Left forelimb (tissue), 1 donor: ENCODE data around the gene UNC13C.

ENCODE experiments used
- DNase-seq: peaks from one replicate; pipeline ENCODE4 v3.0.0-alpha.2; 2018; ENCODE audit warnings: low spot score

UNC13C gene

GRCh38 chr15:54026258-54026657 lies 48.0 kb downstream of the UNC13C start:
- DNase-seq = no peak

GRCh38 chr15:54026891-54027290 lies 48.6 kb downstream of the UNC13C start:
- DNase-seq = no peak

GRCh38 chr15:54029081-54029480 lies 50.8 kb downstream of the UNC13C start:
- no peak for DNase-seq

- DNase-seq = no peak
These were observed 53.8 kb downstream of the UNC13C start for GRCh38 chr15:54032066-54032465.

GRCh38 chr15:54033356-54033860 lies 55.2 kb downstream of the UNC13C start:
- no peak for DNase-seq

- no peak for DNase-seq
These were observed 55.7 kb downstream of the UNC13C start for GRCh38 chr15:54033869-54034458.

GRCh38 chr15:54035616-54036015 lies 57.4 kb downstream of the UNC13C start:
- DNase-seq = no peak

GRCh38 chr15:54045397-54045796 lies 67.2 kb downstream of the UNC13C start:
- DNase-seq = no peak

- DNase-seq = no peak
These were observed 67.9 kb downstream of the UNC13C start for GRCh38 chr15:54046093-54046492.

GRCh38 chr15:54064365-54064764 lies 86.1 kb downstream of the UNC13C start:
- DNase-seq = no peak

GRCh38 chr15:54066403-54066802 lies 88.2 kb downstream of the UNC13C start:
- DNase-seq = no peak

- DNase-seq = no peak
These were observed 104.7 kb downstream of the UNC13C start for GRCh38 chr15:54082836-54083492.

- no peak for DNase-seq
These were observed 105.3 kb downstream of the UNC13C start for GRCh38 chr15:54083501-54083900.

- DNase-seq = no peak
These were observed 105.8 kb downstream of the UNC13C start for GRCh38 chr15:54083991-54084390.

- DNase-seq = no peak
These were observed 110.6 kb downstream of the UNC13C start for GRCh38 chr15:54088837-54089236.

GRCh38 chr15:54089776-54090175 lies 111.5 kb downstream of the UNC13C start:
- no peak for DNase-seq

GRCh38 chr15:54091651-54092050 lies 113.4 kb downstream of the UNC13C start:
- no peak for DNase-seq

GRCh38 chr15:54094661-54095060 lies 116.4 kb downstream of the UNC13C start:
- DNase-seq = no peak

- DNase-seq = no peak
These were observed 118.8 kb downstream of the UNC13C start for GRCh38 chr15:54097019-54097418.

- no peak for DNase-seq
These were observed 120.8 kb downstream of the UNC13C start for GRCh38 chr15:54099010-54099409.

GRCh38 chr15:54101664-54102270 lies 123.5 kb downstream of the UNC13C start:
- no peak for DNase-seq

- no peak for DNase-seq
These were observed 124.5 kb downstream of the UNC13C start for GRCh38 chr15:54102704-54103103.

GRCh38 chr15:54109014-54109413 lies 130.8 kb downstream of the UNC13C start:
- DNase-seq = no peak
